ENCODE results near the gene TBC1D8.

The TBC1D8 gene

GRCh38 chr2:100980046-100980445 lies 171.1 kb downstream of the TBC1D8 start:
- ATAC-seq = no peak
- TF ChIP-seq CSDC2 (CRISPR knock-in tag; IDR thresholded peaks at IDR 0.05) (no peak), CREB5 (CRISPR knock-in tag; IDR thresholded peaks at IDR 0.05; ENCODE audit: low read depth) (no peak), GLIS3 (CRISPR knock-in tag; IDR thresholded peaks at IDR 0.05) (no peak), PATZ1 (CRISPR knock-in tag; IDR thresholded peaks at IDR 0.05; ENCODE audit: borderline replicate concordance) (no peak), SNAI2 (CRISPR knock-in tag; IDR thresholded peaks at IDR 0.05) (no peak), BACH2 (CRISPR knock-in tag; IDR thresholded peaks at IDR 0.05; ENCODE audit: borderline replicate concordance) (no peak), ZNF565 (CRISPR knock-in tag; conservative IDR thresholded peaks at IDR 0.05; ENCODE audit: low read depth) (no peak), TSHZ2 (CRISPR knock-in tag; IDR thresholded peaks at IDR 0.05) (no peak), ESRRG (CRISPR knock-in tag; IDR thresholded peaks at IDR 0.05) (no peak), ZFP3 (CRISPR knock-in tag; IDR thresholded peaks at IDR 0.05) (no peak), CSRNP3 (CRISPR knock-in tag; IDR thresholded peaks at IDR 0.05) (no peak), ISL1 (CRISPR knock-in tag; IDR thresholded peaks at IDR 0.05) (no peak), ZC3H10 (CRISPR knock-in tag; IDR thresholded peaks at IDR 0.05) (no peak), TCF4 (CRISPR knock-in tag; IDR thresholded peaks at IDR 0.05; ENCODE audit: borderline replicate concordance) (no peak)

- ATAC-seq = no peak
Observed at GRCh38 chr2:100978582-100979191, 172.5 kb downstream of the TBC1D8 start.

GRCh38 chr2:100977511-100977910 lies 173.7 kb downstream of the TBC1D8 start:
- TF ChIP-seq ZNF8 (CRISPR knock-in tag; IDR thresholded peaks at IDR 0.05) (no peak), CREB5 (CRISPR knock-in tag; IDR thresholded peaks at IDR 0.05; ENCODE audit: low read depth) (no peak), ZNF70 (CRISPR knock-in tag; IDR thresholded peaks at IDR 0.05) (no peak), ARNTL (CRISPR knock-in tag; IDR thresholded peaks at IDR 0.05; ENCODE audit: borderline replicate concordance, low read depth) (no peak), TCF4 (CRISPR knock-in tag; IDR thresholded peaks at IDR 0.05; ENCODE audit: borderline replicate concordance) (no peak), RARB (CRISPR knock-in tag; IDR thresholded peaks at IDR 0.05) (no peak), ESRRG (CRISPR knock-in tag; IDR thresholded peaks at IDR 0.05) (no peak), POU6F1 (CRISPR knock-in tag; IDR thresholded peaks at IDR 0.05; ENCODE audit: borderline replicate concordance, low read depth) (no peak), ZNF565 (CRISPR knock-in tag; conservative IDR thresholded peaks at IDR 0.05; ENCODE audit: low read depth) (no peak), PATZ1 (CRISPR knock-in tag; IDR thresholded peaks at IDR 0.05; ENCODE audit: borderline replicate concordance) (no peak), TOX (CRISPR knock-in tag; IDR thresholded peaks at IDR 0.05; ENCODE audit: borderline replicate concordance) (no peak)
- ATAC-seq = no peak

More at GRCh38 chr2:100978582-100979191, 172.5 kb downstream of the TBC1D8 start:
- TF ChIP-seq ZFP3 (CRISPR knock-in tag; IDR thresholded peaks at IDR 0.05) (peak; percentile 91), RARB (CRISPR knock-in tag; IDR thresholded peaks at IDR 0.05) (no peak), TOX (CRISPR knock-in tag; IDR thresholded peaks at IDR 0.05; ENCODE audit: borderline replicate concordance) (no peak), ZNF8 (CRISPR knock-in tag; IDR thresholded peaks at IDR 0.05) (no peak), OSR1 (CRISPR knock-in tag; IDR thresholded peaks at IDR 0.05) (no peak), SNAI2 (CRISPR knock-in tag; IDR thresholded peaks at IDR 0.05) (no peak), ZFP30 (CRISPR knock-in tag; IDR thresholded peaks at IDR 0.05) (no peak)

All from SK-N-SH treated with all-trans-retinoic acid at 6 μM for 48 hours (cell line).